LHCN-M2 (cell line): ENCODE data around the gene GSN. TPM values are rescaled to one million over a fixed set of nuclear protein-coding genes. Genes with fewer than 3 reads are reported as not detected.
A peak's percentile ranks its signal among the peaks of the same experiment; 100 is the strongest.

Experiments
- DNase-seq: peaks from one replicate; pipeline ENCODE4 v3.0.0-alpha.2; 2012; ENCODE audit warnings: low read depth
- total RNA-seq: library from RNA; depleted of rRNA; stranded (reverse); fragments of >200 nt; gene quantifications from 2 replicates; pipeline ENCODE4 v1.2.3, GENCODE V29; 2014

The GSN gene
- total RNA-seq, 1 experiment from 2014 or later: 467 TPM

- peak; percentile 73 for DNase-seq
Measured at GRCh38 chr9:121246821-121247561, 21.0 kb upstream of the GSN start.

GRCh38 chr9:121249563-121249962 lies 18.4 kb upstream of the GSN start:
- no peak for DNase-seq

- DNase-seq: no peak
Measured at GRCh38 chr9:121252104-121252851, 15.7 kb upstream of the GSN start.

- DNase-seq: no peak
Measured at GRCh38 chr9:121253162-121253561, 14.8 kb upstream of the GSN start.

GRCh38 chr9:121253821-121254501 lies 14.0 kb upstream of the GSN start:
- DNase-seq: no peak

GRCh38 chr9:121259498-121259897 lies 8.5 kb upstream of the GSN start:
- DNase-seq: no peak

GRCh38 chr9:121259935-121260334 lies 8.0 kb upstream of the GSN start:
- no peak for DNase-seq

GRCh38 chr9:121260457-121261106 lies 7.4 kb upstream of the GSN start:
- DNase-seq: no peak

GRCh38 chr9:121261107-121261460 lies 6.9 kb upstream of the GSN start:
- peak; percentile 89 for DNase-seq

GRCh38 chr9:121261755-121262154 lies 6.2 kb upstream of the GSN start:
- no peak for DNase-seq

- DNase-seq: no peak
Measured at GRCh38 chr9:121262423-121262822, 5.5 kb upstream of the GSN start.

- no peak for DNase-seq
Measured at GRCh38 chr9:121262953-121263352, 5.0 kb upstream of the GSN start.

- DNase-seq: no peak
Measured at GRCh38 chr9:121266356-121266755, 1.6 kb upstream of the GSN start.

- no peak for DNase-seq
Measured at GRCh38 chr9:121266906-121267650, 884 bp upstream of the GSN start.

- DNase-seq: no peak
Measured at GRCh38 chr9:121268598-121268850, 562 bp downstream of the GSN start.

- DNase-seq: peak; percentile 67
Measured at GRCh38 chr9:121268851-121269641, 1.1 kb downstream of the GSN start.

GRCh38 chr9:121269642-121270254 lies 1.8 kb downstream of the GSN start:
- peak; percentile 28 for DNase-seq

GRCh38 chr9:121271368-121272341 lies 3.7 kb downstream of the GSN start:
- DNase-seq: peak; percentile 92

GRCh38 chr9:121272401-121272948 lies 4.5 kb downstream of the GSN start:
- no peak for DNase-seq
